B cell (primary cell): Measurements from ENCODE around the gene APCDD1L. TPM values are rescaled to one million over a fixed set of nuclear protein-coding genes. Genes with fewer than 3 reads are reported as not detected.

Source experiments
- ATAC-seq: fragments of 200-7000 bp; cut with Tn5 transposase; one replicate; pipeline ENCODE4 v1.10.0; 2021; ENCODE audit warnings: low read depth, mild to moderate bottlenecking, moderate number of reproducible peaks, moderate library complexity
- CTCF ChIA-PET: fragments of 350-600 bp; sonication (Branson Sonifier 250); formaldehyde crosslinking; loops from one replicate; lab custom pipeline; 2021; ENCODE audit warnings: antibody characterized with exemption, inconsistent platforms; lab: Charles Lee
- POLR2A ChIA-PET: fragments of 350-600 bp; sonication (Branson Sonifier 250); formaldehyde crosslinking; loops from one replicate; lab custom pipeline; 2021; ENCODE audit warnings: antibody characterized with exemption; lab: Charles Lee
- DNase-seq: peaks from one replicate; pipeline ENCODE4 v3.0.0; 2013
- H2AFZ ChIP-seq: 2 replicates; pipeline ENCODE4 v1.6.1; 2012; ENCODE audit warnings: mild to moderate bottlenecking, low read depth, low read length; ENCODE audit not compliant: insufficient read depth, poor library complexity, severe bottlenecking
- H3K27ac ChIP-seq, 2 donors: 1 replicate in 1 of 2; 2 replicates in 1 of 2; pipeline ENCODE4 v1.5.1; 2012 to 2013; ENCODE audit warnings: low read length in 2 of 2, mild to moderate bottlenecking in 2 of 2, moderate library complexity in 1 of 2
- H3K27me3 ChIP-seq, 4 experiments: fragments of 200-600 bp in 1 of 4; sonication (generic) in 1 of 4; replicated peaks in 1 of 4; 1 replicate in 2 of 4; 2 replicates in 2 of 4; pipeline versions ENCODE4 v1.6.1 to v1.7.0; 2013 to 2016; ENCODE audit warnings: low read length in 3 of 4, mild to moderate bottlenecking in 2 of 4, mixed read lengths in 1 of 4, moderate library complexity in 1 of 4; ENCODE audit not compliant: insufficient read depth in 4 of 4, control insufficient read depth in 3 of 4; ENCODE audit errors: control extremely low read depth in 1 of 4
- H3K36me3 ChIP-seq, 2 experiments: replicated peaks in 1 of 2; 1 replicate in 1 of 2; 2 replicates in 1 of 2; pipeline versions ENCODE4 v1.6.1 to v1.7.1; 2013; ENCODE audit warnings: low read length in 1 of 2; ENCODE audit not compliant: insufficient read depth in 2 of 2, control insufficient read depth in 1 of 2; ENCODE audit errors: control extremely low read depth in 1 of 2, extremely low read depth in 1 of 2
- H3K4me1 ChIP-seq, 2 donors: fragments of 200-600 bp in 1 of 2; sonication (generic) in 1 of 2; 1 replicate in 1 of 2; 2 replicates in 1 of 2; pipeline versions ENCODE4 v1.5.1 to v1.6.1; 2013 to 2017; ENCODE audit warnings: low read length in 2 of 2; ENCODE audit not compliant: control insufficient read depth in 2 of 2, insufficient read depth in 2 of 2
- H3K4me2 ChIP-seq: replicated peaks from 2 replicates; pipeline ENCODE3; 2012; ENCODE audit warnings: mild to moderate bottlenecking, low read depth, low read length; ENCODE audit not compliant: poor library complexity, severe bottlenecking
- H3K4me3 ChIP-seq, 5 experiments: fragments of 200-600 bp in 1 of 5; sonication (generic) in 1 of 5; 1 replicate in 3 of 5; 2 replicates in 2 of 5; pipeline versions ENCODE4 v1.5.1 to v1.7.0; 2011 to 2016; ENCODE audit warnings: low read length in 4 of 5, mild to moderate bottlenecking in 4 of 5, low read depth in 2 of 5, control low read depth in 1 of 5, moderate library complexity in 1 of 5; ENCODE audit not compliant: insufficient read depth in 1 of 5; ENCODE audit errors: control extremely low read depth in 1 of 5, extremely low read depth in 1 of 5
- H3K79me2 ChIP-seq: fragments of 200-600 bp; sonication (generic); one replicate; pipeline ENCODE4 v1.6.0; 2016; ENCODE audit warnings: low read length; ENCODE audit not compliant: control insufficient read depth, insufficient read depth
- H3K9ac ChIP-seq: fragments of 200-600 bp; sonication (generic); 2 replicates; pipeline ENCODE4 v1.6.1; 2017; ENCODE audit warnings: mild to moderate bottlenecking, low read length, moderate library complexity
- H3K9me3 ChIP-seq, 3 donors: one replicate each; pipeline versions ENCODE4 v1.6.1 to v1.7.1; 2013; ENCODE audit warnings: low read length in 2 of 3; ENCODE audit not compliant: control insufficient read depth in 2 of 3, insufficient read depth in 1 of 3; ENCODE audit errors: control extremely low read depth in 1 of 3
- H4K20me1 ChIP-seq: 2 replicates; pipeline ENCODE4 v1.6.0; 2012; ENCODE audit warnings: mild to moderate bottlenecking, low read length; ENCODE audit not compliant: insufficient read depth, control insufficient read depth, poor library complexity, severe bottlenecking
- H3K27ac Mint-ChIP-seq: one replicate; pipeline ENCODE4 v1.8.0; 2021; ENCODE audit warnings: mixed read lengths
- H3K27me3 Mint-ChIP-seq: one replicate; pipeline ENCODE4 v1.8.0; 2021; ENCODE audit warnings: mixed read lengths
- H3K4me1 Mint-ChIP-seq: one replicate; pipeline ENCODE4 v1.8.0; 2021; ENCODE audit warnings: mixed read lengths
- H3K4me3 Mint-ChIP-seq: one replicate; pipeline ENCODE4 v1.8.0; 2021; ENCODE audit warnings: mixed read lengths
- H3K9me3 Mint-ChIP-seq: one replicate; pipeline ENCODE4 v1.8.0; 2022; ENCODE audit warnings: mixed read lengths; ENCODE audit not compliant: insufficient read depth
- CTCF ChIP-seq: fragments of 200-600 bp; IDR thresholded peaks from one replicate; pipeline ENCODE4 v1.8.0; 2022; ENCODE audit warnings: antibody characterized with exemption, mild to moderate bottlenecking
- EZH2 ChIP-seq: IDR thresholded peaks from 2 replicates; pipeline ENCODE4 v1.6.1; 2012; ENCODE audit warnings: borderline replicate concordance, low read depth, mild to moderate bottlenecking, moderate library complexity, low read length; ENCODE audit not compliant: insufficient read depth, poor library complexity, severe bottlenecking
- WGBS: methylation state at CpG from one replicate; pipeline ENCODE4 v1.1.5; 2013; ENCODE audit warnings: missing lambda C conversion rate; ENCODE audit not compliant: insufficient coverage; 5-methylcytosine and 5-hydroxymethylcytosine counted together
- intact Hi-C: fragments of 100-400 bp; cut with micrococcal nuclease; formaldehyde crosslinking; loops from one replicate; pipeline ENCODE4 v1.10.0; 2022
- polyA plus RNA-seq: library from polyadenylated mRNA; depleted of rRNA; stranded (reverse); fragments of >200 nt; gene quantifications from 2 replicates; pipeline ENCODE4 v1.2.3, GENCODE V29; 2012
- total RNA-seq, 2 donors: library from RNA; stranded (reverse); fragments of 120-200 nt in 1 of 2; gene quantifications; 1 replicate in 1 of 2; 2 replicates in 1 of 2; pipeline versions ENCODE4 v1.2.3 to v1.2.4, GENCODE V29; 2013 to 2022

The APCDD1L gene
- total and polyA plus RNA-seq, 2 donors (not counting 1 experiment from before 2014, with no cell fraction given): not detected

DNA sequence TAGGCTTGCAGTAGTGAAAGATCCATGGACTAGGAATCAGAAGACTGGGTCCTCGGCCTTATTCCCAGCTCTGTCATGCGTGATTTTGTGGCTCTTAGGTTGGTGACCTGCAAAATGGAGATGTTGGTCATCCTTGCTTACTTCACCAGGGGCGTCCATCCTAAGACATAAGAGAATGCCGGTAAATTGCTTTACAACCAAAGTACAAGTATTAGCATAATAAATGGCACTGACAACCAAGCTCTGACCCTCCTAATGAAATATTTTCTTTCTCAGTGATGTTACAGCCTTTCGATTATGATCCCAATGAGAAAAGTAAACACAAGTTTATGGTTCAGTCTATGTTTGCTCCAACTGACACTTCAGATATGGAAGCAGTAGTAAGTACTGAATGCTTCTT lies 80.9 kb downstream of the APCDD1L start:
- no peak overlapping the region for H3K27ac ChIP-seq
- Mint-ChIP-seq H3K4me1 (peaks cover 28% of the 10 kb centered on the region), H3K27me3 (no peaks in the 10 kb centered on the region), H3K27ac (no peak overlapping the region), H3K9me3 (no peaks in the 10 kb centered on the region), H3K4me3 (no peak overlapping the region)
- H4K20me1 ChIP-seq: peaks cover 87% of the 10 kb centered on the region
- ATAC-seq: no peak
- H3K4me2 ChIP-seq: no peak overlapping the region
- DNase-seq: no peak
- H3K36me3 ChIP-seq: peaks cover 0 to 31% of the 10 kb centered on the region in 2 experiments
- ChIA-PET POLR2A (no interaction called here), CTCF (no interaction called here)
- H2AFZ ChIP-seq: no peak overlapping the region
- peaks cover 72% of the 10 kb centered on the region for H3K79me2 ChIP-seq
- H3K27me3 ChIP-seq: no peaks in the 10 kb centered on the region
- intact Hi-C loops: no loop called here
- H3K4me3 ChIP-seq: no peak overlapping the region
- TF ChIP-seq CTCF (no peak), EZH2 (no peak)
- H3K4me1 ChIP-seq: peaks cover 4 to 9% of the 10 kb centered on the region in 2 donors
- WGBS: 98% methylated on average over 4 of the region's 5 CpGs
- no peak overlapping the region for H3K9ac ChIP-seq
- no peaks in the 10 kb centered on the region for H3K9me3 ChIP-seq

GRCh38 chr20:58433759-58434158 lies 81.4 kb downstream of the APCDD1L start:
- Histone ChIP-seq H3K27me3 (no peaks in the 10 kb centered on the region), H3K4me3 (no peak overlapping the region), H3K4me2 (no peak overlapping the region), H3K4me1 (peaks cover 4 to 5% of the 10 kb centered on the region in 2 donors), H4K20me1 (peaks cover 88% of the 10 kb centered on the region), H3K36me3 (peaks cover 0 to 31% of the 10 kb centered on the region in 2 experiments), H3K9me3 (peaks cover 0 to 2% (median 0%) of the 10 kb centered on the region in 3 donors), H2AFZ (no peak overlapping the region), H3K79me2 (peaks cover 78% of the 10 kb centered on the region), H3K27ac (no peak overlapping the region), H3K9ac (no peak overlapping the region)
- Mint-ChIP-seq H3K9me3 (no peaks in the 10 kb centered on the region), H3K27ac (no peak overlapping the region), H3K27me3 (no peaks in the 10 kb centered on the region), H3K4me3 (no peak overlapping the region), H3K4me1 (peaks cover 25% of the 10 kb centered on the region)
- DNase-seq: no peak
- no peak for ATAC-seq
- intact Hi-C loops: no loop called here
- ChIA-PET CTCF (no interaction called here), POLR2A (no interaction called here)
- TF ChIP-seq EZH2: no peak
- TF ChIP-seq CTCF: no peak
- WGBS: no CpG with 5 or more reads among the region's 1 CpG
